Lower leg skin (tissue), 3 donors: ENCODE data around the gene STARD13.

Source experiments
- POLR2A ChIP-seq, 2 donors: fragments of 450-650 bp; IDR thresholded peaks; one replicate each; pipeline ENCODE4 v1.6.1; 2016 to 2017; ENCODE audit warnings: antibody characterized with exemption in 2 of 2, mild to moderate bottlenecking in 1 of 2, moderate library complexity in 1 of 2
- TF ChIP-seq, protein P1 (sequence below), 3 donors: fragments of 450-650 bp; IDR thresholded peaks; one replicate each; pipeline ENCODE4 v1.5.1; 2016; ENCODE audit warnings: antibody characterized with exemption in 3 of 3, mild to moderate bottlenecking in 3 of 3, moderate library complexity in 2 of 3

DNA sequence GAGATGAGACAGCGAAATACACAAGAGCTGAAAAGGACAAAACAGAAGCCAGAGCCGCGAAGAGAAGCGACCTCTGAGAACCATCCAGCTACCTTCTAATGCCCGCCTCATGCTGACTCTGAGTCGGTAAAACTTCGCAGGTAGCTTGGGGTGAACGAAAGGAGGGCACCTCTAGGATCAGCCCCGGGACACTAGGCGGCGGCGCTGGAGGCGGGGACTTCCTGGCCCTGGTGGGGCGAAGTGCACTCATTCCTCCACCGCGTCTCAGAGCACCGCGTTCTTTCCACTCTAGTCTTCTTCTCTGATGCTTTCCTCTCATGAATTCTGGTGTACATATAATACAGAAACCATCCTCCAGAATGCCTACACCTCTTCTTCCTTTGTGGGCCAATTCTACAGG lies 219.2 kb downstream of the STARD13 start:
- TF ChIP-seq, protein P1, sequence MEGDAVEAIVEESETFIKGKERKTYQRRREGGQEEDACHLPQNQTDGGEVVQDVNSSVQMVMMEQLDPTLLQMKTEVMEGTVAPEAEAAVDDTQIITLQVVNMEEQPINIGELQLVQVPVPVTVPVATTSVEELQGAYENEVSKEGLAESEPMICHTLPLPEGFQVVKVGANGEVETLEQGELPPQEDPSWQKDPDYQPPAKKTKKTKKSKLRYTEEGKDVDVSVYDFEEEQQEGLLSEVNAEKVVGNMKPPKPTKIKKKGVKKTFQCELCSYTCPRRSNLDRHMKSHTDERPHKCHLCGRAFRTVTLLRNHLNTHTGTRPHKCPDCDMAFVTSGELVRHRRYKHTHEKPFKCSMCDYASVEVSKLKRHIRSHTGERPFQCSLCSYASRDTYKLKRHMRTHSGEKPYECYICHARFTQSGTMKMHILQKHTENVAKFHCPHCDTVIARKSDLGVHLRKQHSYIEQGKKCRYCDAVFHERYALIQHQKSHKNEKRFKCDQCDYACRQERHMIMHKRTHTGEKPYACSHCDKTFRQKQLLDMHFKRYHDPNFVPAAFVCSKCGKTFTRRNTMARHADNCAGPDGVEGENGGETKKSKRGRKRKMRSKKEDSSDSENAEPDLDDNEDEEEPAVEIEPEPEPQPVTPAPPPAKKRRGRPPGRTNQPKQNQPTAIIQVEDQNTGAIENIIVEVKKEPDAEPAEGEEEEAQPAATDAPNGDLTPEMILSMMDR (IDR thresholded peaks at IDR 0.05) = no peak
- TF ChIP-seq POLR2A (IDR thresholded peaks at IDR 0.05) = no peak
